Smooth muscle cell (in vitro differentiated cells): ENCODE data around the gene BCL2L11. TPM values are rescaled to one million over a fixed set of nuclear protein-coding genes. Genes with fewer than 3 reads are reported as not detected.

ENCODE experiments used
- DNase-seq: peaks from one replicate; lab custom pipeline; 2025; ENCODE audit not compliant: unreplicated experiment; lab: John Stamatoyannopoulos, UW
- H2AFZ ChIP-seq: fragments of 200-600 bp; sonication (generic); 2 replicates; pipeline ENCODE4 v1.6.0; 2016; ENCODE audit warnings: antibody characterized with exemption, low read depth, mild to moderate bottlenecking
- H3F3A ChIP-seq: fragments of 200-600 bp; sonication (generic); 2 replicates; pipeline ENCODE4 v1.6.0; 2017; ENCODE audit warnings: antibody characterized with exemption, low read depth
- H3K27ac ChIP-seq: fragments of 200-600 bp; sonication (generic); 2 replicates; pipeline ENCODE4 v1.5.1; 2016; ENCODE audit warnings: low read depth, mild to moderate bottlenecking
- H3K27me3 ChIP-seq: fragments of 200-600 bp; sonication (generic); 2 replicates; pipeline ENCODE4 v1.6.1; 2016; ENCODE audit warnings: low read depth, mild to moderate bottlenecking
- H3K36me3 ChIP-seq: fragments of 200-600 bp; sonication (generic); 2 replicates; pipeline ENCODE4 v1.5.1; 2016; ENCODE audit warnings: low read depth
- H3K4me1 ChIP-seq: fragments of 200-600 bp; sonication (generic); 2 replicates; pipeline ENCODE4 v1.5.1; 2016; ENCODE audit warnings: low read depth
- H3K4me2 ChIP-seq: fragments of 200-600 bp; sonication (generic); 2 replicates; pipeline ENCODE4 v1.6.0; 2016; ENCODE audit warnings: mild to moderate bottlenecking
- H3K4me3 ChIP-seq: fragments of 200-600 bp; sonication (generic); 2 replicates; pipeline ENCODE4 v1.5.1; 2016; ENCODE audit warnings: mild to moderate bottlenecking
- H3K79me2 ChIP-seq: fragments of 200-600 bp; sonication (generic); 2 replicates; pipeline ENCODE4 v1.6.0; 2016; ENCODE audit warnings: low read depth, mild to moderate bottlenecking
- H3K9ac ChIP-seq: fragments of 200-600 bp; sonication (generic); 2 replicates; pipeline ENCODE4 v1.6.0; 2016; ENCODE audit warnings: low read depth
- H3K9me3 ChIP-seq: fragments of 200-600 bp; sonication (generic); replicated peaks from 2 replicates; pipeline ENCODE4 v1.5.1; 2016; ENCODE audit warnings: low read depth
- H4K20me1 ChIP-seq: fragments of 200-600 bp; sonication (generic); 2 replicates; pipeline ENCODE4 v1.6.0; 2016; ENCODE audit warnings: low read depth
- CTCF ChIP-seq: fragments of 200-600 bp; sonication (generic); IDR thresholded peaks from 2 replicates; pipeline ENCODE4 v1.5.1; 2017; ENCODE audit warnings: borderline replicate concordance, mild to moderate bottlenecking, antibody characterized with exemption; ENCODE audit not compliant: insufficient read depth, poor library complexity, severe bottlenecking
- WGBS: methylation state at CpG from one replicate; pipeline ENCODE4 v1.1.7; 2016; ENCODE audit warnings: low lambda C conversion rate; 5-methylcytosine and 5-hydroxymethylcytosine counted together
- polyA plus RNA-seq: library from polyadenylated mRNA; unstranded; fragments of >200 nt; fragmentation: Nextera tagmentation; extraction: Ambion mirVana; gene quantifications from 2 replicates; pipeline ENCODE4 v1.2.1, GENCODE V29; 2016
- total RNA-seq: library from RNA; depleted of rRNA; stranded (reverse); fragments of >200 nt; gene quantifications from 2 replicates; pipeline ENCODE4 v1.2.3, GENCODE V29; 2014

The BCL2L11 gene
- total and polyA plus RNA-seq, 2 experiments from 2014 or later: 4.9 to 10.0 TPM

DNA sequence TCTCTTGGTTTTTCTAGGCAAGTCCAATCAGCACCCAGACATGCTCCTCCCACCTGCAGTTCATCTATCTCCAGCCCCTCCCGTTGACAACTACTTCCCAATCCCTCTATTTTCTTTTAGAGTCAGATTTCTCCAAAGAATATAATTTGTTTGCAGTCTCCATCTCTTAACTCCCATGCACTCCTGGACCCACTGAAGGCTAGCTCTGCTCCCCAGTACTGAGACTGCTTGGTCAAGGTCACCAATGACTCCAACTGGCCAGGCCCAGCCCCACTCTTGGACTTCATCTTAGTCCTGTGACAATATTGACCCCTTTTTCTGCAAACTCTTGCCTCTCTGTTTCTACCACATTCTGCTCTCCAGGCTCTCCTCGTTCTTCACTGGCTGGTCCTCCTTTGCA, 62.0 kb downstream of the BCL2L11 start:
- Histone ChIP-seq H3K9me3 (no peaks in the 10 kb centered on the region), H3K4me2 (no peak overlapping the region), H3F3A (no peaks in the 10 kb centered on the region), H2AFZ (no peak overlapping the region), H3K27me3 (no peaks in the 10 kb centered on the region), H3K4me1 (no peaks in the 10 kb centered on the region), H3K79me2 (no peaks in the 10 kb centered on the region), H4K20me1 (no peaks in the 10 kb centered on the region), H3K9ac (no peak overlapping the region), H3K36me3 (no peaks in the 10 kb centered on the region), H3K27ac (no peak overlapping the region), H3K4me3 (no peak overlapping the region)
- no peak for DNase-seq
- TF ChIP-seq CTCF: no peak
- 94% methylated on average over 2 of the region's 2 CpGs for WGBS

- no peaks in the 10 kb centered on the region for H4K20me1 ChIP-seq
- no peak overlapping the region for H3K9ac ChIP-seq
- H3K4me3 ChIP-seq: no peak overlapping the region
- no peak overlapping the region for H3K4me2 ChIP-seq
- no peaks in the 10 kb centered on the region for H3K36me3 ChIP-seq
- no peaks in the 10 kb centered on the region for H3F3A ChIP-seq
- H2AFZ ChIP-seq: no peak overlapping the region
- no peaks in the 10 kb centered on the region for H3K27me3 ChIP-seq
- H3K9me3 ChIP-seq: no peaks in the 10 kb centered on the region
- no peak for TF ChIP-seq CTCF
- no peak for DNase-seq
- H3K79me2 ChIP-seq: no peaks in the 10 kb centered on the region
- no peaks in the 10 kb centered on the region for H3K4me1 ChIP-seq
- H3K27ac ChIP-seq: no peak overlapping the region
- 93% methylated on average over 2 of the region's 2 CpGs for WGBS
These were observed 64.1 kb downstream of the BCL2L11 start for GRCh38 chr2:111184725-111185310.

DNA sequence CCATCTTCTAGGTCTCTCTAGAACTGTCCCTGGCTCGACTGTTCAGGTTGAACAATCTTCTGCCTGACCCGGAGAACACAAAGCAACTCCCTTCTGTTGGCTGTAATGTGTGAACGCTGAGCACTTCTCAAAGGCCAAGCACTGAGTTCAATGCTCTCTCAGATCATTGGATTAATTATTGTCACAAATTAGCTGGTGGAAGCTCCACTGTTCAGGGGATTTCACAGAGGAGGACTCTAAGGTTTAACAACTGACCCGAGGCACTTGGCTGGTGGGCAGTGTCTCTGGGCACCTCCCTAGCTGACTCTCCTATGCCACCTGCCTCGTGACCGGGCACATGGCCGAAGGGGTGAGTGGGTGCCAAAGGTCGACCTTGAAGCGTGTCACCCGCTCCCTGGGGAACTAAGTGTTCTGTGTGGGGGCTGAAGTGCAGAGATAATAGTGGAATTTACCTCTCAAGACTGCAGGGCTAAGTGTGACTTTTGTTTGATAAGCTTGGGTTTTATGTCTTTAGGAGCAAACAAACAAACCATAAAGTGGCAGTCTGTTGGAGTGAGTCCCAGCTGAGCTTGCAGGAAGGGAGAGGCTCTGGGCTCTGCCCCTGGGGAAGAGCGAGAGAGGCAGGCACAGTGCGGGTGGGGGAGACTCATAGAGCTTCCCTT, 64.8 kb downstream of the BCL2L11 start:
- no peaks in the 10 kb centered on the region for H3K36me3 ChIP-seq
- no peaks in the 10 kb centered on the region for H3F3A ChIP-seq
- H3K27me3 ChIP-seq: no peaks in the 10 kb centered on the region
- no peaks in the 10 kb centered on the region for H4K20me1 ChIP-seq
- H3K79me2 ChIP-seq: no peaks in the 10 kb centered on the region
- H3K4me3 ChIP-seq: no peak overlapping the region
- no peaks in the 10 kb centered on the region for H3K4me1 ChIP-seq
- no peak overlapping the region for H3K9ac ChIP-seq
- H3K9me3 ChIP-seq: no peaks in the 10 kb centered on the region
- DNase-seq: no peak
- no peak for TF ChIP-seq CTCF
- WGBS: 94% methylated on average over 12 of the region's 12 CpGs
- no peak overlapping the region for H3K4me2 ChIP-seq
- no peak overlapping the region for H3K27ac ChIP-seq
- H2AFZ ChIP-seq: no peak overlapping the region

DNA sequence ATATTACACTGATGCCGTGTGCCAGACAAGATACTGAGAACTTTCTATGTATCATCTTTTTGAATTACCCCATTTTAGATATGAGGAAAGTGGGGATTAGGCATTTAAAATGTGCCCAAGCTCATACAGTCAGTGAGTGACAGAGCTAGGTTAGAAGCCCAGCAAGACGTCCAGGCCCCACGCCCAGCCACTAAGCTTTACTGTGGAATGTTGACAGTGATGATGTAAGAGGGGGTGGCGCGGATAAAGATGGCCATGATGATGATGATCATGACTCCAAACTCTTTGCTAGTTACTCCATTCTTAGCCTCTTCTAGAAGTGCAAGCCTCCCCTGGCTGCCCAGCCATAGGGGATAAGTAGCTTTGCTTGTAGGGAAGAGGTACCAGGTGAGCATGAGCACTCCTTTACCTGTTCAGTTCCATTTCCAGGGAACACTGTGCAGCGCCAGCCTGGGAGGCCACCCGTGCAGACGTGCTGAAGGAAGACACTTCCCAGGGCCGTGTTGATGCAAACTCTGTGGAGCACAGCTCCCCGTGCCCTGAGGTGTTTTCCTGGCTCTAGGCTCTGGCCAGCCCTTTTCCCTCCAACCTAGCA, 65.5 kb downstream of the BCL2L11 start:
- Histone ChIP-seq H2AFZ (no peak overlapping the region), H3K4me3 (no peak overlapping the region), H3K4me2 (no peak overlapping the region), H3K27me3 (no peaks in the 10 kb centered on the region), H3K4me1 (no peaks in the 10 kb centered on the region), H3K79me2 (no peaks in the 10 kb centered on the region), H4K20me1 (no peaks in the 10 kb centered on the region), H3K27ac (no peak overlapping the region), H3K9me3 (no peaks in the 10 kb centered on the region), H3K36me3 (no peaks in the 10 kb centered on the region), H3K9ac (no peak overlapping the region), H3F3A (no peaks in the 10 kb centered on the region)
- TF ChIP-seq CTCF: no peak
- no peak for DNase-seq
- 89% methylated on average over 10 of the region's 10 CpGs for WGBS
